ENCODE results near the gene M6PR. TPM values are rescaled to one million over a fixed set of nuclear protein-coding genes. Genes with fewer than 3 reads are reported as not detected.
A peak's percentile ranks its signal among the peaks of the same experiment; 100 is the strongest.
"Not testable (repeated sequence)": the region's sequence is repeated elsewhere in the genome, so short reads cannot be mapped to it uniquely, and the experiment has no call there.

The M6PR gene
- total RNA-seq, 2 experiments from 2014 or later, result 146 to 179 TPM

DNA sequence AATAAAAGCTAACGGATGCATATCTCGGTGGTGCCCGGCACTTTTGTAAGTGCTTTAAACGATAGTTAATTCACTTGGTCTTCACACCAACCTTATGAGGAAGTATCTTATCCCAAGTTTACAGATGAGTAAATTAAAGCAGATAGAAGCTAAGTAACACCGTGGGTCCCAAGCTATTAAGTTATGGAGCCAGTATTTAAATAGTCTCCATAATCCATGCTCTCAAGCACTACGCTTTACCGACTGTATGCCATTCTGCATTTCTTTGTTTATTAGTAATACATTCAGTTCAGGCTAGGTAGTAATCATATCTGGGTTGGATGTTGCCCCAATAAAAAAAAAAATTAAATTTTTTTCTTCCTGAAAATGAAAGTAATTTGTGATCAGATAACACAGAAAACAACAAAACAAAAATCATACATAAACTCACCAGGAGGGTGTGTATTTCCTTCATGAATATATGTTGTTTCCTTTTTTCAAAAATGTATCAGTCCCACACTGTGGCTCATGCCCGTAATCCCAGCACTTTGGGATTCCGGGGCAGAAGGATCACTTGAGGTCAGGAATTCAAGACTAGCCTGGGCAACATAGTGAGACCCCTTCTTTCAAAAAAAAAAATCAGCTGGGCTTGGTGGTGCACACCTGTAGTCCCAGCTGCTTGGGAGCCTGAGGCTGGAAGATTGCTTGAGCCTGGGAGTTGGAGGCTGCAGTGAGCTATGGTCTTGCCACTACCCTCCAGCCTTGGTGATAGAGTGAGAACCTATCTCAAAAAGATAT, 1.4 kb upstream of the M6PR start:
- Mint-ChIP-seq H3K27me3 (no peaks in the 10 kb centered on the region), H3K36me3 (ENCODE audit: low read depth) (peaks cover 25% of the 10 kb centered on the region), H3K9me3 (ENCODE audit: low read depth) (peaks cover 8% of the 10 kb centered on the region), H3K27ac (peak overlapping the region; percentile 97), H3K4me3 (peak overlapping the region; percentile 89), H3K4me1 (peaks cover 63% of the 10 kb centered on the region)
- intact Hi-C loops (cut with DNase I, micrococcal nuclease), result loop anchor here (1.0 to 5.0 kb wide), 9 partner anchors 38 to 869 kb away; partner anchors contain the start of genes CLEC2D (in 1 of the 2), KLRG1 (in 1 of the 2) and NECAP1 (in 1 of the 2)
- ATAC-seq (no peak), DNase-seq (no peak)
- ChIA-PET POLR2A (interaction anchor here (0.6 to 0.8 kb wide), 2 partner anchors 40 to 59 kb away, joined by 3 read pairs; no protein-coding TSS in a partner anchor), CTCF (interaction anchor here (0.6 to 10.4 kb wide), 10 partner anchors 11 to 113 kb away, joined by 3 to 117 read pairs (median 8); no protein-coding TSS in a partner anchor)

DNA sequence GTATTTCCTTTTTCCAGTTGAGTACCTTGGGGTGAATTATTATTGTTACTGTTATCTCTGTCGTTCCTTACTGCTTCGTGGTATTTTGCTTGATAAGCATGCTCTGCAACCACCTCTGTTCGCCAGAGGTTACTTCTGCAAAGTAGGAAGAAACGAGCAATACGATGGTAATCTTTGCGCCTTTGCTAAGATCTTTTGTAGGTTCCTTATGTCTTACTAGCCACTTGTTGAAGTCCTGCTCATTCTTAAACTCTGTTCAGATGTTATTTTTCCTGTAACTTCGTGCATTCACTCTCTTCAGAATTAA, 729 bp upstream of the M6PR start:
- H3K9me3 Mint-ChIP-seq (ENCODE audit: low read depth), result peaks cover 8% of the 10 kb centered on the region
- peaks cover 59% of the 10 kb centered on the region for H3K4me1 Mint-ChIP-seq
- DNase-seq (no peak), ATAC-seq (peak; percentile 15)
- peak overlapping the region; percentile 89 for H3K4me3 Mint-ChIP-seq
- no peaks in the 10 kb centered on the region for H3K27me3 Mint-ChIP-seq
- POLR2A ChIA-PET, result interaction anchor here (0.8 to 1.4 kb wide), 6 partner anchors 60 to 253 kb away, joined by 3 to 7 read pairs (median 4); partner anchors contain the start of gene RIMKLB
- H3K36me3 Mint-ChIP-seq (ENCODE audit: low read depth), result peaks cover 27% of the 10 kb centered on the region
- CTCF ChIA-PET, result interaction anchor here (0.6 to 10.4 kb wide), 18 partner anchors 8 to 293 kb away, joined by 3 to 117 read pairs (median 4); partner anchors contain the start of gene PHC1
- H3K27ac Mint-ChIP-seq, result peak overlapping the region; percentile 97
- intact Hi-C loops (cut with DNase I, micrococcal nuclease), result loop anchor here (1.0 to 5.0 kb wide), 8 partner anchors 39 to 868 kb away; partner anchors contain the start of genes CLEC2D (in 1 of the 2), KLRG1 (in 1 of the 2) and NECAP1 (in 1 of the 2)

DNA sequence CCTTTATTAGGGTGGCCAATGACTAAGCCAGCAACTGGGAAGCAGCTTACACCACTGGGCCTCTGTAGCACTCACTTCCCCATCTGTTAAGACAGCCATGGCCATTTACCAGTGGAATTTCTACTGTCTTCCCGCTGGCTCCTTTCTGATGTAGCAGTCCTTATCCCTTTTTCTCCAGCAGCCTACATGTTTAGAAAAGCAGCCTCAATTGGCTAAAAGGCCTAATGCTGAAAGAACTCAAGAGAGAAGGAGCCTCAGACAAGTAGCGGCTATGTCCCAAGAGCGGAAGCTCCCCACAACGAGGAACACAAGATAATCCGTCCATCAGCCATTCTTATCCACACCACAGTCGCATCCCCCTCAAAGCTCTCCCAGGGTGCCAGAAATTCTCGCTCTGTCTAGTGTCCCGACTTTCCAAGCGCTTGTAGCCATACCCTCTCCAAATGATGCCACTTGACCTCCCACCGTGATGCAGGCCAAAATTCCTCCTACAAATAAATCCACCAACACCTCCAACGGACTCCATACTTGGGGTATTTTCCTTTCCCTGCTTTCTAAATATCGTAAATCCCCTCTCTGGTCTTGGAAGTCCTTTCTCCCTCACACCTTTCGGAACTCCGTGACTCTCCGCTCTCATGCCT, 624 bp downstream of the M6PR start:
- CTCF ChIA-PET, result interaction anchor here (0.6 to 10.4 kb wide), 18 partner anchors 13 to 300 kb away, joined by 3 to 117 read pairs (median 5); no protein-coding TSS in a partner anchor
- POLR2A ChIA-PET, result interaction anchor here (1.0 to 1.4 kb wide), 3 partner anchors 78 to 101 kb away, joined by 4 to 7 read pairs (median 5); no protein-coding TSS in a partner anchor
- Mint-ChIP-seq H3K4me1 (peaks cover 50% of the 10 kb centered on the region), H3K27me3 (no peaks in the 10 kb centered on the region), H3K4me3 (peak overlapping the region; percentile 89), H3K9me3 (ENCODE audit: low read depth) (peaks cover 8% of the 10 kb centered on the region), H3K36me3 (ENCODE audit: low read depth) (peaks cover 26% of the 10 kb centered on the region), H3K27ac (peak overlapping the region; percentile 97)
- intact Hi-C loops (cut with DNase I, micrococcal nuclease), result loop anchor here (1.0 to 10.0 kb wide), 5 partner anchors 34 to 704 kb away; partner anchors contain the start of genes PHC1 (in 1 of the 2) and RIMKLB (in 1 of the 2)
- DNase-seq, result no peak
- ATAC-seq, result no peak

DNA sequence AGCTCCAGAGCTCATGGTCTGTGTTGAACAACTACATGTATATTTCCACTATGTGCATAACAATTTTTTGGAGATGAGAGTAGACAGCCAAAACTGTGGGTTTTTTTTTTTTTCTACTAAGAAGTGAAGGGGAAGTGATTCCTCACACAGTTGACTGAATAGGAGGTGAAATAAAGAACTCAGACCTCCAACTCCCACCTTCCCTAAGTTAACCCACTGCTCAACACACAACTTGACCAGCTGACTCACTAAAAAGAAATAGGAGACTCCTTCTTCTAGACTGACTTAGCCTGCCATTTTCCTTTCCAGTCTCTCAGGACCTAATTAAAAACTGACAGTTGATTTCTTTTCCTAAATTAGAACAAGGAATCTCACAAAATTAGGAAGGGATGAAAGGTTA, 1.7 kb downstream of the M6PR start:
- POLR2A ChIA-PET, result interaction anchor here (0.6 kb wide), 1 partner anchor 40 kb away, joined by 3 read pairs; no protein-coding TSS in a partner anchor
- CTCF ChIA-PET, result interaction anchor here (0.5 to 10.4 kb wide), 8 partner anchors 10 to 838 kb away, joined by 3 to 117 read pairs (median 4); partner anchors contain the start of gene PHC1
- DNase-seq, result no peak
- ATAC-seq, result no peak
- Mint-ChIP-seq H3K36me3 (ENCODE audit: low read depth) (peaks cover 26% of the 10 kb centered on the region), H3K4me1 (peaks cover 39% of the 10 kb centered on the region), H3K27ac (peak overlapping the region; percentile 45), H3K27me3 (no peaks in the 10 kb centered on the region), H3K9me3 (ENCODE audit: low read depth) (peaks cover 3% of the 10 kb centered on the region), H3K4me3 (peak overlapping the region; percentile 89)
- intact Hi-C loops (cut with DNase I, micrococcal nuclease), result loop anchor here in 1 of 2 experiments (10.0 kb wide), 1 partner anchor 703 kb away; no protein-coding TSS in a partner anchor

DNA sequence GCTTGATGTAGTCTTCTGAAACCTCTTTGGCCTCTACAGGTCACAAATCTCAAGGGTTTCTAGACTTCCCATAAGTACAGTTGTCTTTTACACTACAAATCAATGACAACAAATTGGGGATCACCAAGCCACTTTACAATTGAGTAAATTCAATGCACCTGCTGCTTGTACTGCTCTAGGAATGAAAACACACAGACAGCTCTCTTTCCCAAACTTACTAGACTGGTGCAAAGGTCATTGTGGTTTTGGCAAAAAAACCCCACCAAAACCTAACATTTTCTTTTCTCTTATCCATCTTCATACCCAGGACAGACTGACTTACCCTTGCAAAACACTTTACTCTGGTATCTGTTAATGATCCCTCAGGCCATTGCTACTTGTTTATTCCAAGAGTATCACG, 2.7 kb downstream of the M6PR start:
- Mint-ChIP-seq H3K27me3 (no peaks in the 10 kb centered on the region), H3K4me1 (peaks cover 29% of the 10 kb centered on the region), H3K36me3 (ENCODE audit: low read depth) (peaks cover 30% of the 10 kb centered on the region), H3K9me3 (ENCODE audit: low read depth) (no peaks in the 10 kb centered on the region), H3K4me3 (peak overlapping the region; percentile 50), H3K27ac (peak overlapping the region; percentile 81)
- ATAC-seq, result no peak
- ChIA-PET POLR2A (interaction anchor here (0.5 to 0.6 kb wide), 2 partner anchors 8 to 288 kb away, joined by 6 to 8 read pairs; no protein-coding TSS in a partner anchor), CTCF (interaction anchor here (0.8 to 10.4 kb wide), 6 partner anchors 16 to 102 kb away, joined by 3 to 117 read pairs (median 4); partner anchors contain the start of gene PHC1)
- intact Hi-C loops (cut with DNase I, micrococcal nuclease), result loop anchor here in 1 of 2 experiments (10.0 kb wide), 1 partner anchor 702 kb away; no protein-coding TSS in a partner anchor
- DNase-seq, result no peak

DNA sequence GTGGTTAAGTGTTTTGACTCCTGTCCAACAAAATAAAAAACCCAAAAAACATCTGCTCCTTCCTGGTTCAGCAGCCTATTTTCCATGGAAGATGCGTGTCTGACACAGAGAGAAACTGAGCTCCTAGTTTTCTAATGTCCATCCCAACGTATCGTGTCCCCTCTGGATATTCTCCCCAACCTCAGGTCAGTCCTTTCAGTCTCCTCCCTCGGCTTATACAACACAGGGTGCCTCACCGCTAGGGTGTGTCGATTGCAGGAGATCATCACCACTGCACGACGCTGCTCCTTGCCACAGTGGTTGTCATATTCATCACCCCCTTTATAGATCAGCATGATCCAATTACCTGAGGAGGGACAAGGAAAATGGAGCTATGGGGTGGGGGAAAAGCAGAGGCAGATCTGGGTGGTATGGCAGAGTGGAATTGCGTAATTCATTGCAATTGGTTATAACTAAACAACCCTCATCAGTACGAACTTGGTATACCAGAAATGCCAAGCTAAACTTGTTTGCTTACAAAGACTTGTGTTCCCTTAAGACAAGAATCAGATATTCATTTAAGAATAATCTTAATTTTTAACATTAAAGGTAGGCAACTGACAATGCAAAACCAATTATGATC, 5.8 kb downstream of the M6PR start:
- intact Hi-C loops (cut with DNase I, micrococcal nuclease), result loop anchor here in 1 of 2 experiments (10.0 kb wide), 1 partner anchor 699 kb away; no protein-coding TSS in a partner anchor
- H3K4me1 Mint-ChIP-seq, result peaks cover 22% of the 10 kb centered on the region
- DNase-seq (no peak), ATAC-seq (no peak)
- no peak overlapping the region for H3K4me3 Mint-ChIP-seq
- H3K36me3 Mint-ChIP-seq (ENCODE audit: low read depth), result peaks cover 33% of the 10 kb centered on the region
- H3K27ac Mint-ChIP-seq, result peak overlapping the region; percentile 39
- no peaks in the 10 kb centered on the region for H3K27me3 Mint-ChIP-seq
- POLR2A ChIA-PET, result no interaction called here
- CTCF ChIA-PET, result interaction anchor here (0.6 to 10.4 kb wide), 6 partner anchors 86 to 290 kb away, joined by 3 to 117 read pairs (median 3); no protein-coding TSS in a partner anchor
- no peaks in the 10 kb centered on the region for H3K9me3 Mint-ChIP-seq (ENCODE audit: low read depth)

DNA sequence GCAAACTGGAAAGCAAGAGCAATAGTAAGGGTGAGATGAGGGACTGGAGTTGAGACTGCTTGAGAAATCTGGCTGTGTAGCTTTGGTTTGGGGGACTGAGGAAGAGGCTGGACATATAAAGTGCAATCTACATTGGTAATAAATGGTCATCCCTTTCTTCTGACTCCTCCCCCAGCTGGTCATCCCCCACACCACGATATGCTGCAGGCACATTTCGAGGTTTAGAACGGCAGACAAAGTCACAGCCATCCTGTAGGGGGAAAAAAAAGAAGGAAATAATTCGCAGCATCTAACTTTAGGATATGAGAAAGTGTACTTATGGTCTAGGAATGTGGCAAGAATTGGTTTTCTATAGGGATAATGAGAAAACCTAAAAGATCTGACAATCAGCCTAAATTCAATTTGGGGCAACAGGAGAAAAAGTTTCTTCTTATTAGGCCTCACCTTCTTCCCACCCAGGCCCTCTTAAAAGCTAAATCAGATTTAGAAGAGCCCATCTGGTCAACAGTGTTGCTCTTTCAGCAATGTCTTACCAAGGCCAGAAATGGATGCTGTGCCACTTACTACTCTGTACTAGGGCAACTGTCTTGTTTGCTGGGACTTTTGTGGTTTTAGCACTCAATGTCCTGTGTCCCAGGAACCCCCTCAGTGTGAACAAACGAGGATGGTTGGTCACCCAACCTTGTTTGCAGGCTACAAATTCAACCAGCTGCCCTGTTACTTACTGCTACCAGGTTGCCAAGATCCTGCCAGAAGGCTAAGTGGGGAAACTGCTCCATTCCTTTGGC, 7.6 kb downstream of the M6PR start:
- POLR2A ChIA-PET, result interaction anchor here (0.7 kb wide), 1 partner anchor 1159 kb away, joined by 3 read pairs; no protein-coding TSS in a partner anchor
- DNase-seq, result no peak
- peaks cover 31% of the 10 kb centered on the region for H3K36me3 Mint-ChIP-seq (ENCODE audit: low read depth)

DNA sequence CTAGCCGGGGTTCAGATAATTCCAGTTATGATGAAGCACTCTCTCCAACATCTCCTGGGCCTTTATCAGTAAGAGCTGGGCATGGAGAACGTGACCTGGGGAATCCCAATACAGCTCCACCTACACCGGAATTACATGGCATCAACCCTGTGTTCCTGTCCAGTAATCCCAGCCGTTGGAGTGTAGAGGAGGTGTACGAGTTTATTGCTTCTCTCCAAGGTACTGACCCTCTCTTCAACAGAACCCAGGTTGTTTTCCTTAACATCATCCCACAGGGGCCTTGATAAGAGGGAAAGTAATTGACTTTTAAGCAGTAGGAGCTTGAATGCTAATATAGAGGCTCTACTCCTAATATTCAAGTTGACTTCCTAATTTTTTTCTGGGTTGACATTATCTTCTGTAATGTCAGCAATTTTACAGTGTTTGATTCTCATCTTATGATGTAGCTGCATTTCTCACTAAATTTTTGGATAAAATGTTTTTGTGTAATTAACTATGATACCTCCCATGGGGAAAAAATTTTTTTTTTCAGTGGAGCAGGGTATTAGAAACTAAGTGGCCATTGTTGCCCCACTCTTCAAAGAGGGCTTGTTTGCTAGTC, 11.5 kb downstream of the M6PR start:
- peaks cover 22% of the 10 kb centered on the region for H3K36me3 Mint-ChIP-seq (ENCODE audit: low read depth)

More for the DNA sequence above, 7.6 kb downstream of the M6PR start:
- no peak for ATAC-seq
- Mint-ChIP-seq H3K9me3 (ENCODE audit: low read depth) (no peaks in the 10 kb centered on the region), H3K4me3 (no peak overlapping the region), H3K4me1 (peaks cover 9% of the 10 kb centered on the region), H3K27ac (peak overlapping the region; percentile 26), H3K27me3 (no peaks in the 10 kb centered on the region)
- CTCF ChIA-PET, result interaction anchor here (0.6 to 1.5 kb wide), 2 partner anchors 108 to 349 kb away, joined by 3 to 6 read pairs; no protein-coding TSS in a partner anchor
- intact Hi-C loops (cut with DNase I, micrococcal nuclease), result loop anchor here in 1 of 2 experiments (10.0 kb wide), 1 partner anchor 697 kb away; no protein-coding TSS in a partner anchor

DNA sequence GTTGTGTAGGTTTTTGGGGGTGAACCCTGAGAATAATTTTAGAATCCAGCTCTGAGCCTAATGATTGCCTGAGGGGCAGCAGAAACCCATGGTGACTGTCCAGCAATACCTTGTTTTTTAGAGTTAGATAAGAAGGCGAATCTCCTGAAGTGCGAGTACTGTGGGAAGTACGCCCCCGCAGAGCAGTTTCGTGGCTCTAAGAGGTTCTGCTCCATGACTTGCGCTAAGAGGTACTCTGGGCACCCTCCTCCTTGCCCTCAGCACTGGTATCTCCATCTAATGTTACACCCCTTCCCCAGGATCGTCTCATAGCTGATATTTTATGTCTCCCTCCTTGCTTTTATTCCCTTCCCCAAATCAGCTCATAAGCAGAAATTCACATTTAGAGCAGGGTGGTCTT, 12.7 kb downstream of the M6PR start:
- DNase-seq, result no peak
- Mint-ChIP-seq H3K27ac (no peak overlapping the region), H3K4me3 (no peak overlapping the region), H3K4me1 (no peaks in the 10 kb centered on the region), H3K36me3 (ENCODE audit: low read depth) (peaks cover 15% of the 10 kb centered on the region), H3K27me3 (no peaks in the 10 kb centered on the region), H3K9me3 (ENCODE audit: low read depth) (no peaks in the 10 kb centered on the region)
- ChIA-PET POLR2A (no interaction called here), CTCF (interaction anchor here (0.7 kb wide), 1 partner anchor 102 kb away, joined by 3 read pairs; no protein-coding TSS in a partner anchor)
- ATAC-seq, result no peak
- intact Hi-C loops (cut with DNase I, micrococcal nuclease), result no loop called here

More for the DNA sequence above, 11.5 kb downstream of the M6PR start:
- H3K4me3 Mint-ChIP-seq; H3K27ac Mint-ChIP-seq; POLR2A ChIA-PET; ATAC-seq; intact Hi-C loops (cut with DNase I, micrococcal nuclease); DNase-seq; H3K9me3 Mint-ChIP-seq (ENCODE audit: low read depth); H3K4me1 Mint-ChIP-seq; H3K27me3 Mint-ChIP-seq: not testable (repeated sequence)
- CTCF ChIA-PET, result interaction anchor here (0.6 to 1.2 kb wide), 3 partner anchors 9 to 1003 kb away, joined by 3 to 7 read pairs (median 3); no protein-coding TSS in a partner anchor

Data from activated CD4-positive, alpha-beta T cell treated with anti-CD3 and anti-CD28 coated beads for 36 hours (primary cell).